ENCODE results near the gene CFAP206.
A peak's percentile ranks its signal among the peaks of the same experiment; 100 is the strongest.

Gene CFAP206

GRCh38 chr6:87483929-87484328 is 76.2 kb downstream of the CFAP206 start (continued):
- TF ChIP-seq, protein P1, sequence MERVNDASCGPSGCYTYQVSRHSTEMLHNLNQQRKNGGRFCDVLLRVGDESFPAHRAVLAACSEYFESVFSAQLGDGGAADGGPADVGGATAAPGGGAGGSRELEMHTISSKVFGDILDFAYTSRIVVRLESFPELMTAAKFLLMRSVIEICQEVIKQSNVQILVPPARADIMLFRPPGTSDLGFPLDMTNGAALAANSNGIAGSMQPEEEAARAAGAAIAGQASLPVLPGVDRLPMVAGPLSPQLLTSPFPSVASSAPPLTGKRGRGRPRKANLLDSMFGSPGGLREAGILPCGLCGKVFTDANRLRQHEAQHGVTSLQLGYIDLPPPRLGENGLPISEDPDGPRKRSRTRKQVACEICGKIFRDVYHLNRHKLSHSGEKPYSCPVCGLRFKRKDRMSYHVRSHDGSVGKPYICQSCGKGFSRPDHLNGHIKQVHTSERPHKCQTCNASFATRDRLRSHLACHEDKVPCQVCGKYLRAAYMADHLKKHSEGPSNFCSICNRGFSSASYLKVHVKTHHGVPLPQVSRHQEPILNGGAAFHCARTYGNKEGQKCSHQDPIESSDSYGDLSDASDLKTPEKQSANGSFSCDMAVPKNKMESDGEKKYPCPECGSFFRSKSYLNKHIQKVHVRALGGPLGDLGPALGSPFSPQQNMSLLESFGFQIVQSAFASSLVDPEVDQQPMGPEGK (tag by site-specific recombination; IDR thresholded peaks at IDR 0.05), result no peak
- TF ChIP-seq KLF9 (tag by site-specific recombination; IDR thresholded peaks at IDR 0.05; ENCODE audit: low read depth), result peak; percentile 35; the same call in 1 of the 2 replicates
- TF ChIP-seq ZNF510 (tag by site-specific recombination; IDR thresholded peaks at IDR 0.05; ENCODE audit: insufficient replicate concordance), result no peak
- no peak for TF ChIP-seq KLF7 (tag by site-specific recombination; IDR thresholded peaks at IDR 0.05; ENCODE audit: borderline replicate concordance)
- TF ChIP-seq BCL11B (tag by site-specific recombination; IDR thresholded peaks at IDR 0.05; ENCODE audit: low read depth), result no peak
- TF ChIP-seq ZNF10 (tag by site-specific recombination; IDR thresholded peaks at IDR 0.05), result no peak
- no peak for TF ChIP-seq ZNF391 (tag by site-specific recombination; IDR thresholded peaks at IDR 0.05; ENCODE audit: borderline replicate concordance, low read depth)
- TF ChIP-seq KLF8 (tag by site-specific recombination; IDR thresholded peaks at IDR 0.05), result no peak

- H3K9me3 ChIP-seq (ENCODE audit: control insufficient read depth, insufficient read depth, low read depth, low read length), result no peaks in the 10 kb centered on the region
- no peak overlapping the region for H3K4me3 ChIP-seq (ENCODE audit: low read depth, low read length)
- H3K4me1 ChIP-seq (ENCODE audit: control insufficient read depth, insufficient read depth, low read length), result no peaks in the 10 kb centered on the region
- H3K36me3 ChIP-seq (ENCODE audit: control insufficient read depth in 2 of 2, insufficient read depth in 1 of 2, low read length in 2 of 2), result peaks cover 0 to 14% of the 10 kb centered on the region in 2 experiments; a peak in 1 of 3 replicates
- no peak for TF ChIP-seq ZFP3 (tag by site-specific recombination; IDR thresholded peaks at IDR 0.05; ENCODE audit: low read depth)
- no peak for TF ChIP-seq ZNF266 (tag by site-specific recombination; IDR thresholded peaks at IDR 0.05; ENCODE audit: low read depth)
- no peak for TF ChIP-seq PRDM1 (tag by site-specific recombination; IDR thresholded peaks at IDR 0.05)
- TF ChIP-seq, protein P2, sequence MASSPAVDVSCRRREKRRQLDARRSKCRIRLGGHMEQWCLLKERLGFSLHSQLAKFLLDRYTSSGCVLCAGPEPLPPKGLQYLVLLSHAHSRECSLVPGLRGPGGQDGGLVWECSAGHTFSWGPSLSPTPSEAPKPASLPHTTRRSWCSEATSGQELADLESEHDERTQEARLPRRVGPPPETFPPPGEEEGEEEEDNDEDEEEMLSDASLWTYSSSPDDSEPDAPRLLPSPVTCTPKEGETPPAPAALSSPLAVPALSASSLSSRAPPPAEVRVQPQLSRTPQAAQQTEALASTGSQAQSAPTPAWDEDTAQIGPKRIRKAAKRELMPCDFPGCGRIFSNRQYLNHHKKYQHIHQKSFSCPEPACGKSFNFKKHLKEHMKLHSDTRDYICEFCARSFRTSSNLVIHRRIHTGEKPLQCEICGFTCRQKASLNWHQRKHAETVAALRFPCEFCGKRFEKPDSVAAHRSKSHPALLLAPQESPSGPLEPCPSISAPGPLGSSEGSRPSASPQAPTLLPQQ (tag by site-specific recombination; IDR thresholded peaks at IDR 0.05), result no peak
- no peak for TF ChIP-seq ZFP37 (tag by site-specific recombination; IDR thresholded peaks at IDR 0.05)
- TF ChIP-seq BCL6B (tag by site-specific recombination; IDR thresholded peaks at IDR 0.05), result no peak
- TF ChIP-seq ZNF626 (tag by site-specific recombination; IDR thresholded peaks at IDR 0.05), result no peak
- no peak for TF ChIP-seq GLI4 (tag by site-specific recombination; IDR thresholded peaks at IDR 0.05)
- no peak for TF ChIP-seq ZNF302 (tag by site-specific recombination; IDR thresholded peaks at IDR 0.05; ENCODE audit: low read depth)
- TF ChIP-seq ZNF223 (tag by site-specific recombination; IDR thresholded peaks at IDR 0.05), result peak; percentile 97
- TF ChIP-seq, protein P3, sequence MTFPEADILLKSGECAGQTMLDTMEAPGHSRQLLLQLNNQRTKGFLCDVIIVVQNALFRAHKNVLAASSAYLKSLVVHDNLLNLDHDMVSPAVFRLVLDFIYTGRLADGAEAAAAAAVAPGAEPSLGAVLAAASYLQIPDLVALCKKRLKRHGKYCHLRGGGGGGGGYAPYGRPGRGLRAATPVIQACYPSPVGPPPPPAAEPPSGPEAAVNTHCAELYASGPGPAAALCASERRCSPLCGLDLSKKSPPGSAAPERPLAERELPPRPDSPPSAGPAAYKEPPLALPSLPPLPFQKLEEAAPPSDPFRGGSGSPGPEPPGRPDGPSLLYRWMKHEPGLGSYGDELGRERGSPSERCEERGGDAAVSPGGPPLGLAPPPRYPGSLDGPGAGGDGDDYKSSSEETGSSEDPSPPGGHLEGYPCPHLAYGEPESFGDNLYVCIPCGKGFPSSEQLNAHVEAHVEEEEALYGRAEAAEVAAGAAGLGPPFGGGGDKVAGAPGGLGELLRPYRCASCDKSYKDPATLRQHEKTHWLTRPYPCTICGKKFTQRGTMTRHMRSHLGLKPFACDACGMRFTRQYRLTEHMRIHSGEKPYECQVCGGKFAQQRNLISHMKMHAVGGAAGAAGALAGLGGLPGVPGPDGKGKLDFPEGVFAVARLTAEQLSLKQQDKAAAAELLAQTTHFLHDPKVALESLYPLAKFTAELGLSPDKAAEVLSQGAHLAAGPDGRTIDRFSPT (tag by site-specific recombination; IDR thresholded peaks at IDR 0.05), result no peak
- TF ChIP-seq, protein P4, sequence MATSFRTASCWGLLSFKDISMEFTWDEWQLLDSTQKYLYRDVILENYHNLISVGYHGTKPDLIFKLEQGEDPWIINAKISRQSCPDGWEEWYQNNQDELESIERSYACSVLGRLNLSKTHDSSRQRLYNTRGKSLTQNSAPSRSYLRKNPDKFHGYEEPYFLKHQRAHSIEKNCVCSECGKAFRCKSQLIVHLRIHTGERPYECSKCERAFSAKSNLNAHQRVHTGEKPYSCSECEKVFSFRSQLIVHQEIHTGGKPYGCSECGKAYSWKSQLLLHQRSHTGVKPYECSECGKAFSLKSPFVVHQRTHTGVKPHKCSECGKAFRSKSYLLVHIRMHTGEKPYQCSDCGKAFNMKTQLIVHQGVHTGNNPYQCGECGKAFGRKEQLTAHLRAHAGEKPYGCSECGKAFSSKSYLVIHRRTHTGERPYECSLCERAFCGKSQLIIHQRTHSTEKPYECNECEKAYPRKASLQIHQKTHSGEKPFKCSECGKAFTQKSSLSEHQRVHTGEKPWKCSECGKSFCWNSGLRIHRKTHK (tag by site-specific recombination; IDR thresholded peaks at IDR 0.05), result no peak
- no peak for TF ChIP-seq ZNF664 (tag by site-specific recombination; IDR thresholded peaks at IDR 0.05)
- 0 out of 2 replicates have a peak, but pooled peaks have one; percentile 25 for TF ChIP-seq KLF1 (tag by site-specific recombination; IDR thresholded peaks at IDR 0.05)
- TF ChIP-seq KLF17 (tag by site-specific recombination; IDR thresholded peaks at IDR 0.05), result peak; percentile 62; the same call in 1 of the 2 replicates
- no peak for TF ChIP-seq ZBTB21 (tag by site-specific recombination; IDR thresholded peaks at IDR 0.05)
- no peak for TF ChIP-seq ZNF624 (tag by site-specific recombination; IDR thresholded peaks at IDR 0.05)
- POLR2A ChIA-PET, result no interaction called here
- H3K27ac ChIP-seq (ENCODE audit: extremely low read depth, low read depth, low read length), result no peak overlapping the region
- CTCF ChIA-PET, result no interaction called here
These were observed 76.7 kb downstream of the CFAP206 start for GRCh38 chr6:87484491-87484890.

Measured in HEK293 (cell line).